Measurements from ENCODE around the gene TUBGCP2. TPM values are rescaled to one million over a fixed set of nuclear protein-coding genes. Genes with fewer than 3 reads are reported as not detected.

Gene TUBGCP2, protein sequence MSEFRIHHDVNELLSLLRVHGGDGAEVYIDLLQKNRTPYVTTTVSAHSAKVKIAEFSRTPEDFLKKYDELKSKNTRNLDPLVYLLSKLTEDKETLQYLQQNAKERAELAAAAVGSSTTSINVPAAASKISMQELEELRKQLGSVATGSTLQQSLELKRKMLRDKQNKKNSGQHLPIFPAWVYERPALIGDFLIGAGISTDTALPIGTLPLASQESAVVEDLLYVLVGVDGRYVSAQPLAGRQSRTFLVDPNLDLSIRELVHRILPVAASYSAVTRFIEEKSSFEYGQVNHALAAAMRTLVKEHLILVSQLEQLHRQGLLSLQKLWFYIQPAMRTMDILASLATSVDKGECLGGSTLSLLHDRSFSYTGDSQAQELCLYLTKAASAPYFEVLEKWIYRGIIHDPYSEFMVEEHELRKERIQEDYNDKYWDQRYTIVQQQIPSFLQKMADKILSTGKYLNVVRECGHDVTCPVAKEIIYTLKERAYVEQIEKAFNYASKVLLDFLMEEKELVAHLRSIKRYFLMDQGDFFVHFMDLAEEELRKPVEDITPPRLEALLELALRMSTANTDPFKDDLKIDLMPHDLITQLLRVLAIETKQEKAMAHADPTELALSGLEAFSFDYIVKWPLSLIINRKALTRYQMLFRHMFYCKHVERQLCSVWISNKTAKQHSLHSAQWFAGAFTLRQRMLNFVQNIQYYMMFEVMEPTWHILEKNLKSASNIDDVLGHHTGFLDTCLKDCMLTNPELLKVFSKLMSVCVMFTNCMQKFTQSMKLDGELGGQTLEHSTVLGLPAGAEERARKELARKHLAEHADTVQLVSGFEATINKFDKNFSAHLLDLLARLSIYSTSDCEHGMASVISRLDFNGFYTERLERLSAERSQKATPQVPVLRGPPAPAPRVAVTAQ
- total RNA-seq, result 73.2 TPM

DNA sequence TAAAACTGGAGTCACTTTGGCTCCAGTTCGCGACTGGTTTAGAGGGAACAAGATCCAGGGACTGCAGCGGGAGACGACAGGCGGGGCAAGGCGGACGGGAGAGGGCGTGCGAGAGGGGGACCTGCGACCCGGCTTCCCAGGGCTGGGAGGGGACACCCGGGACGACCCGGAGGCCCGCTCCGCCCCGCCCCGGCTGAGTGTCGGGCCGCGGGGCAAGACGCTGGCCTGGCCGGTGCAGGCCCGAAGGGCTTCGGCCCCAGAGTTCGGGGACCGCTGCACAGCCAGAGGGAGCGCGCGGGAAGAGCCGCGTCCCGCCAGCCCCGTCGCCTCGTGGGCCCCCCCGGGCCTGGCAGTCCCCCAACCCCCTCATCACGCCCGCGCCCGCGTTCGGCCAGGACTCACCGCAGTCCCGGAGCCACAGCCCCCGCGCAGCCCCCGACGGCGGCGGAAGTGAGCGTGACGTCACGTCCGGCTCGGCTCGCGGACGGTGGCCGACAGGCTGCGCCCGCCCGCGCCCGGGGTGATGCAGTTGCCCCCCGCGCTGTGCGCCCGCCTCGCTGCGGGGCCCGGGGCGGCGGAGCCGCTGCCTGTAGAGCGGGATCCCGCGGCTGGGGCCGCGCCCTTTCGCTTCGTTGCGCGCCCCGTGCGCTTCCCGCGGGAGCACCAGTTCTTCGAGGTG, at the start of gene TUBGCP2, which contains the start of gene ZNF511:
Gene TUBGCP2, minus strand, starts transcription at position 452 of the 679 bp plus-strand sequence. CDS start 5,931 bp downstream, outside the sequence.
Gene ZNF511, plus strand, starts transcription at position 494 of the 679 bp plus-strand sequence. Its CDS starts 30 bp downstream, at position 524.
- DNase-seq (ENCODE audit: low read depth in 2 of 3, low spot score in 2 of 3), result peak; percentile 89 to 97 (median 90)

DNA sequence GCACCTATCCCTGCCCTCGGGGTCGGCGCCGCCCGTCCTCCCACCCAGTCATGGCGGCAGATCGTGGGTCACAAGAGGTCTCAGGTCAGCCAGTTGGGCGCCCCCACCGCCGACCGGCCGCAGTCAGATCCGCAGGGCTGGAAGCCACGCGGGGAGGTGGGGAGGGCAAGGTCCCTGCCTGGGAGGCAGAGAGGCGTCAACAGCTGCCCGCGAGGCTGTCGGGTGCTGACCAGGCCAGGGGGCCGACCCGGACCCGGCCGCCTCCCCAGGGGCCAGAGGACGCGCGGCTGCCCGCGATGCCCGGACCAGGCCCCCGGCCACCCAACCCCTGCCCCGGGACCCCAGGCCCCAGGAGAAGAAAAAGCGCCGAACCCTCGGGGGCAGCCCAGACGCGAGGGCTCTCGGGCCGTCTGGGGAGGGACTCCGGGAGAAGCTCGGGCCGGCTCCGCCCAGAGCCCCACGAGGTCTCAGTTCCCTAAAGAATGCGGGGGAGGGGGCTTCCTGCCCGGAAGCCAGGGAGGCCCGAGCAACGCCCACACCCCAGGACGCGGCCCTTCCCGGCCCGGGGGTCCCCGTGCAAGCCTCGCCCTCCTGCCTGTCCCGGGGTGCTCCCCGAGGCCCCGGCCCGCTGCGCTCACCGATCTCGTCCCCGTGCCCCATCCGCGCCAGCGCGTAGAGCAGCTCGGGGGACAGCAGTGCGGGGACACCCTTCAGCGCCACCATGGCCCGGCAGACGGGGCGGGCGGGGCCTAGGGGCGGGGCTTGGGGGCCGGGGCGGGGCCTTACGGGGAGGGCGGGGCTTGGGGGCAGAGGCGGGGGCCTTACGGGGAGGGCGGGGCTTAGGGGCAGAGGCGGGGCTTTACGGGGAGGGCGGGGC, 48.9 kb upstream of the TUBGCP2 start, which contains the start of gene FUOM:
Gene FUOM, minus strand, starts transcription at position 735 of the 877 bp plus-strand sequence. Its CDS starts 12 bp downstream, at position 723.
- DNase-seq (ENCODE audit: low read depth in 2 of 3, low spot score in 2 of 3), result peak in 2 of 3 donors; percentile 76 to 83

DNA sequence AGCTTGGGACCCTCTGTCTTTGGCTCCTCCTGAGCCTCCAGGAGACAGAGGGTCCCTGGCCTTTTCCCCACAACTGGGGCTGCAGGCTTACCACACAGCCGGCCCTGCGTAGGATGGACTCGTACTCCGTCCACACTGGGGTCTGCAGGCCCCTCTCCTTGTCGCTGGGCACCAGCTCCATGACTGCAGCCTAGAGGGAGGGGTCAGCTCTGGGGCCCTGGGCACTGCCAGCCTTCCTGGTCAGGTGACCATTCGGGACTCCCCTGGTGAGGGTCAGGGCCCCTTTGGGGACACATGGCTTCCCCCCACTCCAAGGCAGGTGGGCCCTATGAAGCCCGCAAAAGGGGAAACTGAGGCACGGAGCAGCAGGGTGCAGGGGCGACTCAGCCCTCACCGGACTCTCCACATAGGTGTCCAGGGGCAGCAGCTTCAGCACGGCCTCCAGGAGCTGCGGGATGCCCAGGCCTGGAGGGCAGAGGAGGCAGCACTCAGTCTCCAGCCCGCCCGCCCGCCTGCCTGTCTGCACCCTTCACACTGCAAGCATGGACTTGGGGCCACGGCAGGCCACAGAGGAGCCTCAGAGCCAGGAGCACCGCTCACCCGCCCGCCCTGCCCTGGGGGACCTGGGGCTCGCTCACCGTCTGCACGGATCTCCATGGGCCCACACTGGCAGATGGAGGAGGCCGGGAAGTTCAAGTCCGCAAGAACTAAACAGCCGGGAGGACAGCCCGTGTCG, 48.0 kb upstream of the TUBGCP2 start:
- DNase-seq (ENCODE audit: low read depth in 2 of 3, low spot score in 2 of 3), result no peak

DNA sequence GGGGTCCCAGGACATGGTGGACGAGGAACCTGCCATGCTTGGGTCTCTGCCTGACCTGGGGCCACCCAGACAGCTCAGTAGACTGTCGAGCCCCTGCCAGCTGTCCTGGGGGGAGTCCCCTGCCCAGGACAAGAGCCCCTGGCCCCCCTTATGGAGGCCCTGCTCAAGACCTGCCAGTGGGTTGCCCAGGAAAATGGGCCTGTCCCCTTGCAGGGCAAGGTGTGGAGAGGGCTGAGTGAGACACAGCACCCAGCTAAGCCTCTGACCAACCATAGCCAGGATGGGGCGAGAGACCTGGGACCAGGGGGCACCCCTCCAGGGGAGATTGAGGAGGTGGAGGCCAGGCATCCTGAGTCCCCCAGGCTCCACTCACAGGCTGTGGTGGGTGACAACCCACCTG, 47.3 kb upstream of the TUBGCP2 start:
- DNase-seq (ENCODE audit: low read depth in 2 of 3, low spot score in 2 of 3), result no peak

DNA sequence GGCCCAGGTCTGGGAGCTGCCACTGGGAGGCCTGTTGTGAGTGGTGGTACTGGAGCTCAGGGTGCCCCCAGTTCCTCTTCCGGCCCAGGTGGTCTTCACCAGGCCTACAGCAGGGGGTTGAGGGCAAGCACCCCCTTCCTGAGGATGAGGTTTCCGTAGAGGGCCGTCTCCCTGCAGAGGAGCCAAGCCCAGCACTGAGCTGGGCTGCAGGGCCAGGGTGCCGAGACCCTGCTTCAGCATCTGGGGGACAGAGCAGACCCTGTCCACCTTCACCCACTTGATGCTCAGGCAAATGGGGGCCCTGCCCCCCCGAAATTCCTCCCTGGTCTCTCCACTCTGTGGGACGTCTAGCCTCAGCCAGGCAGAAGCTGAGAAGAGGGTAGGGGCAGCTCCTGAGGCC, 46.6 kb upstream of the TUBGCP2 start:
- DNase-seq (ENCODE audit: low read depth in 2 of 3, low spot score in 2 of 3), result no peak

DNA sequence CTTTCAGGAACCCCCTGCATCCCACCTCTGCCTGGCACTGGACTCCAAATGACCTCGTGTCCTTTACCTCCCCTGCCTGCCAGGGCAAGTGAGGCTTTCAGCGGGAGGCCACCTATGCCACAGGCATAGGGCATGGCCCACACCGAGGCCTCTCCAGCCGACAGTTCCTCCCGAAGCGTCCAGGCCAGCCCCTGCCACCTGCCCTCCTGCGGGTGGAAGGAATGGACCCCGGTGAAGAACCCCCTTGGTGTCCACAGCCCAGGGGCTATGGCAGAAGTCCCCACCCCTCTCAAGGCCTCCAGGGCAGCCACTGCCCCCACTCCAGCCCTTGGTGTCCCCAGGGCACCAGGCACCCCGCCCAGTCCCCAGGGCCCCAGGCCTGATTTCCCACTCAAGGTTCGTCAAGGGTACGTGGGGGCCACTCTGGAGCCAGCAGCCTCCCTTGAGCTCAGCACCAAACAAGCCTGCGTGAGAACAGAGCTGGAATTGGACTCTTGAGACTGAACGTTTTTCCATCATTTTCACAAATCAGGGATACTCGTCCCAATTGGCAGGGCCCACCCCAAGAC, 46.1 kb upstream of the TUBGCP2 start:
- DNase-seq (ENCODE audit: low read depth in 2 of 3, low spot score in 2 of 3), result no peak

DNA sequence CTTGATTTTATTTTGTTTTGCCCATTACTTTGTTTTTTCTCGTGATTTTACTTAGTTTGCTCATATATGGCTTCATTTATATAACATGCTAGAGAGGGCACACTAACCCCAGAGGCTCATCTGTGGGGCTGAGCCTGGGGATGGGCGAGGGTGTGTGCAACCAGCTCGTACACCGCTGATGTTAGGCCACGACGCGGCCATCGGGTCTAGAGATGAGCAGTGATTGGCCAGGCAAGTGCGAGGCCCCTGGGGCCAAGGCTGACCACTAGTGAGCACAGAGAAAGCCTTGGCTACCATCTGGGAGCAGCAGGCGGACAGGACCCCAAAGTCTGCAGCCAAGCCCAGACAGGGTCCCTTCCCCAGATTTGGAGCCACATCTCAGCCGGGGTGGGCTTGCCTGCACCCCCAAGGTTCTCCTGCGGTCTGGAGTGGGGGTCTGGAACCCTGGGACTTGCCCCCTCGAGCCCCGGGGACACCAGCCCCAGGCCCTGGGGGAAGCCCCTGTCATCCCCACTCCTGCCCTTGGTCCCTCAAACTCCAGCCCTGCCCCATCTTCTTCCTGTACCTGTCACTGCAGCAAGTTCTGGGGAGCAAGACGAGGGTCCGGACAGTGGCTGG, 45.4 kb upstream of the TUBGCP2 start:
- no peak for DNase-seq (ENCODE audit: low read depth in 2 of 3, low spot score in 2 of 3)

DNA sequence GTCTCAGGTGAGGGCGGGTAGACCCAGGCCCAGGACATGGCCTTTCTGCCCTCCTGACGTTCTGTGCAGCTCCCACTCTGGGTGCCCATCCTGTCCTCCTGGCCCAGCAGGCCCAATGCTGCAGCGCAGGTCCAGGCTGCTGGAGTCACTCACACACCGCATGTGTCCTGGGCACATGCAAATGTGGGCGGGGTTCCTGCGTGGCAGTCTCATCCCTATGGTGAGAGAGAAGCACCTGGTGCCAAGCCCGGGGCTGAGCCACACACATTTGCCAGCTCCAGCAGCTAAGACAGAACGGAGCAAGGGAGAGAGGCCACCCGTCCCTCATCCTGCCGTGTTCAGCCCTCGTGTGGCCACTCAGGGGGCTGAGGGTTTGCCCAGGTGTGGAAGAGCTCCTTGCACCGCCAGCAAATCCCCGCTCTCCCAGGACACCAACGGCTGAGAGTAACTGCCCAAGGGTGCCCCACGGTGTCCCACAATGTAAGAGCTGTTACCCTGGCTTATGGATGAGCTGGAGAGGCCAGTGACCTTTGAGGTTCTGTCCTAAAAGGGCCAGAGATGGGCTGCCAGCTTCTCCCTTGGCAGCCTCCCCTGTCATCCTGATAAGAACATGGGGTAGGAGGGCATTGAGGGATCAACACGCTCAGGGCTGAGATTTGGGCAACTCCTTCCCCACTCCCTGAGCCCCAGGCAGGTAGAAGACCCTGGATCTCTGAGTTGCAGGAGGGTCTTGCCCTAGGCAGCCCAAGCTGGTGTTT, 44.7 kb upstream of the TUBGCP2 start:
- DNase-seq (ENCODE audit: low read depth in 2 of 3, low spot score in 2 of 3), result no peak

DNA sequence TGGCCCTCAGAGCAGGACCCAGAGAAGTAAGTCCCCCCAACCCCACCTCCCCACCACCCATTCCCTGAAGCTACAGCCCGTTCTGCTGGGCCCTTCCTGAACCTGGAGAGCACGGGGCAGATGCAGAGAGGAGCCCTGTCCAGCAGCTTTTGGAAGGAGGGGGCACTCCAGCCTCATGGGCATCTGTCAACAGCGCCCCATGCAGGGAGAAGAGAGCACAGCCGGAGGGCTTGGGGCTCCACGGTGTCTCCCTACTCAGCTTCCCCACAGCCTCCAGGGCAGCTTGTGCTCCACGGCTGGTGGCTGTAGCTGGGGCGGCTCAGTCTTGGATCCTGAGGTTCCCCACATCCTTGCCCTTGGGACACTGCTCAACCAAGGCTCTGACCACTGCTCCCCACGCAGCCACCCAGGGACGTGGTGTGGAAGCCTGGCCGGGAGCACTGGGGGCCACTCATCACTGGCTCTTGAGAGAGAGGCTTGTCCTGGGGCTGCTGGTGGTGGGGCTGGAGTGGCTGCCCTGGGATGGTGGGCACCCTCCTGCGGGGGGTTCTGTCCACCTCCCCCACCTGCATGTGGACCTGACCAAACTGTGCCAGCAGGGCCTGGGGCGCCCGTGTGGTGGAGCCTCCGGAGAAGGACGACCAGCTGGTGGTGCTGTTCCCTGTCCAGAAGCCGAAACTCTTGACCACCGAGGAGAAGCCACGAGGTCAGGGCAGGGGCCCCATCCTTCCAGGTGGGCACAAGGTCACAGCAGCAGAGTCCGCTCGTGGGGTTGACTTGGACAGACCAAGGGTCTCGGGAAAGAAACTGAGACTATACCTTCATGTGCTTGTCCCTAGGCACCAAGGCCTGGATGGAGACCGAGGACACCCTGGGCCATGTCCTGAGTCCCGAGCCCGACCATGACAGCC, 43.0 kb upstream of the TUBGCP2 start:
- DNase-seq (ENCODE audit: low read depth in 2 of 3, low spot score in 2 of 3), result no peak

DNA sequence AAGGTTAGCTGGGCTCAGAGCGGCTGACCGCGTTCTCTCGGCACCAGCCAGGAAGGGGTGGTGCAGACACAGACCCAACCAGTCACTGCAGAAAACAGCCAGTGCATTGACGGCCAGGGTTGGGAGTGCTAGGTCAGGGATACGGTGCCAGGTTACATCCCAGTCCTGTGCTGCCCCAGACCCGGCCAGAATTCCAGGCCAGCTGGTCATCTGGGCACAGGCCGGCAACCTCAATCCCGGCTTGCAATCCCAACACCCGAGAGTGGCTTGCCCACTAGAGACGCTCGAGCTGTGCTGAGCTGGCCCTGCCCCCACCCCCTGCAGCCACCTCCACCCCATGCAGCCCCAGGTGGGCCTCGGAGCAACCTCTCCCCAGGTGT, 42.3 kb upstream of the TUBGCP2 start:
- no peak for DNase-seq (ENCODE audit: low read depth in 2 of 3, low spot score in 2 of 3)

DNA sequence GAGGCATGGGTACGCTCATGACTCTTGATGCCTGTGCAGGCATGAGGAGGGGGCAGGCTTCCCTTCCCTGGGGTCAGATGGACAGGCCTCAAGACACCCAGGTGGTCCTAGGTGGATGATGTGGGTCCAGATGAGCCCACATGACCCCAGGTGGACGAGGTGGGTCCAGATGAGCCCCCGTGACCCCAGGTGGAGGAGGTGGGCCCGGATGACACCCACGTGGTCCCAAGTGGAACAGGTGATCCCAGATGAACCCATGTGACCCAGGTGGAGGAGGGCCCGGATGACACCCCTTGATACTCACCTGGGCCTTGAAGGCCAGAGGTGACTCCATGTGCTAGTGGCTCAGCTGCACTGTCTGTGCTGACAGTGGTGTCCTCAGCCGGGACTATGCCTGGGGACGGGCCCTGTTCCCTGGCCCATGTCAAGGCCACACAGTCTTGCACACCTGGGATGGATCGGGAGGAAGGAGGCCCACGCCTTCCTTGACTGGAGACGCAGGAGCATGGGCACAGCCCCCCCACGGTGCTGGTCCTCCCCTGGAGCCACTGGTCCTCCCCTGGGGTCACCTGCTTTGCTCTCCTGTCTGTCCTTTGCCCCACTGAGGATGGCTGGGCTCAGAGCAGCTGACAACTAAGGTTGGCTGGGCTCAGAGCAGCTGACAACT, 41.7 kb upstream of the TUBGCP2 start:
- no peak for DNase-seq (ENCODE audit: low read depth in 2 of 3, low spot score in 2 of 3)

DNA sequence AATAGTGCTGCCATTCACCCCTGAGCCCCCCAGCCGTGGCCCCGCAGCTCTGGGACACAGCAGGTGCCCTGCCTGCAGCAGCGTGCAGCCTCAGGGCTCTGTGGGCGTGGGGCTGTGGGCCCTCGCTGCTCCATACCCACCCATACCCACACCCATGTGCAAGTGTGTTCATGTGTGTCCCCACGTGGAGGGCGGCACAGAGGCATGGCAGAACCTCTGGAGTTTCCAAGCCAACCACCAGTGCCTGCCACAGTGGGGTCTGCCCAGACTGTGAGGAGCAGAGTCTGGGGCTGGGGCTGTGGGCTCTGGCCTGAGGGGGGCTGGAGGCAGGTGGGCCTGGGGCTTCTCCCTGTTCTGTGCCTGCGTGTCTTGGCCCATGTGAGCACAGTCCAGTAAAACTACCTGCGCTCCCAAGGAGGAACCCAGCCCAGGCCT, 40.9 kb upstream of the TUBGCP2 start:
- DNase-seq (ENCODE audit: low read depth in 2 of 3, low spot score in 2 of 3), result no peak

DNA sequence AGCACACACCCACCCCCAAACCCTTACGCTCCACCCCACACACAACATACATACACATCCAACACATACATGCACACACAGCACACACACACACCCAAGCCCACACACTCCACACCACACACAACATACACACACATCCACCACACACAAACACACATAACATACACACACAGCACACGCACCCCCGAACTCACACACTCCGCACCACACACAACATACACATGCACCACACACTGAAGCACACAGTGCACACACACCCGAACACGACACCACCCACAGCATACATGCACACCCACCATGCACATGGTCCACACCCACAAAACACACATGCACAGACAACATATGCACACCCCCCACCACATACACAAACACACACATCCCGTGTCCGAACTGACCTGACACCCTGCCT, 40.5 kb upstream of the TUBGCP2 start:
- DNase-seq (ENCODE audit: low read depth in 2 of 3, low spot score in 2 of 3), result no peak

DNA sequence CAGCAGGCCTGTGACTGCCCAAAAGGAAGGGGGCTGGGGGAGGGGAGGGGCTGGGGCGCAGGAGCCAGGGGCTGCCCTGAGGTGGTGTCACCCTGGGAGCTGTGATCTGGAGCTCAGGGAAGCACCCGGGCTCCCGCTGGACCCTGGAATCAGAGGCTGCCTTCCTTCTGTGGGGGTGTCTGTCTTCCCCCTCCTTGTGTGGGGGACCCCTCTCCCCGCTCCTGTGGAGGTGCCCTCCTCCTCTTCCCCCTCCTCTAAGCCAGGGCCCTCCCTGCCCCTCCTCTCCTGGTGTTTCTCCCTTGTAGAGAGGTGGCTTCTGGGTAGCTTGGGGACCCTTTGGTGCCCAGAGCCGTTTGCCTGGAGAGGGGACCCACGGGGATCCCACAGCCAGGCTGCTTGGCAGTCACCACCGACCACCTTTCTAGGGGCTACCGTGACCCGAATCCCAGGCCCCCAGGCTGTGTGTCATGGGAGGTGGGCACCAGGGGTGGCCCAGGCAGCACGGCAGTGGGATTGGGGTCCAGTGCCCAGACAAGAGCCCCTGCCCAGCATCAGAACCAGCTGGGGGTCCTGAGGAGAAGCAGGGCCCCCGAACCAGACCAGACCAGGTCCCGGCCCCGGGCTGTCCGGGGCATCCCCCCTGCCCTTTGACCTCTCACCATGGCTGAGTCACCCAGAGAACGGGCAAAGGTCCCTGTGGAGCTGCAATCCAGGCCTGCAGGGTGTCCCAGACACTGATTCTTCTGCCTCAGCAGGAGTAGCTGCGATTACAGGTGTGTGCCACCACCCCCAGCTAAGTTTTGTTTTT, 39.2 kb upstream of the TUBGCP2 start:
- DNase-seq (ENCODE audit: low read depth in 2 of 3, low spot score in 2 of 3), result no peak

DNA sequence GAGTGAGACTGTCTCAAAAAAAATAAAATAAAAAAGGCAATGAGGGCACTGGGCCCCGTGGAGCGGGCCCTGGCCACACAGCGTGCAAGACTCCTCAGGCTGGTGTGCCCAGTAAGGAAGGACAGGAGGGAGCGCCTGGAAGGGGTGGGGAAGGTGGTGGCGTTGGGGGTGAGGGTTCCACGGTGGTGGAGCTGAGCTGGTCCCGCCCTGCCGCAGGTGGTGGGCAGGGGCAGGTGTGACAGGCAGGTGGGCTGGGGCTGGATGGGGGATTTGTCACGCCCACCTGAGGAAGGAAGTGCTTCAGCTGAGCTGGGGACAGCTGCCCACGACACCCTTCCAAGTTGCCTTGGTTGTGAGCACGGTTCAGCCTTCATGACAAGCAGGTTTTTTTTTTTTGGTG, 37.7 kb upstream of the TUBGCP2 start:
- DNase-seq (ENCODE audit: low read depth in 2 of 3, low spot score in 2 of 3), result no peak
